Type B pancreatic cell (in vitro differentiated cells): ENCODE data around the gene PEA15. TPM values are rescaled to one million over a fixed set of nuclear protein-coding genes. Genes with fewer than 3 reads are reported as not detected.

Source experiments
- DNase-seq: peaks from one replicate; pipeline ENCODE4 v3.0.0; 2021; ENCODE audit warnings: mixed read lengths; ENCODE audit not compliant: unreplicated experiment; ENCODE audit errors: extremely low spot score
- H3K27ac Mint-ChIP-seq: 2 replicates; pipeline ENCODE4 v1.8.0; 2021; ENCODE audit warnings: mild to moderate bottlenecking, mixed read lengths
- H3K27me3 Mint-ChIP-seq: 2 replicates; pipeline ENCODE4 v1.8.0; 2021; ENCODE audit warnings: mixed read lengths
- H3K36me3 Mint-ChIP-seq: 2 replicates; pipeline ENCODE4 v1.8.0; 2021; ENCODE audit warnings: mixed read lengths
- H3K4me1 Mint-ChIP-seq: one replicate; pipeline ENCODE4 v1.8.0; 2021; ENCODE audit warnings: mixed read lengths; ENCODE audit not compliant: unreplicated experiment
- H3K4me3 Mint-ChIP-seq: 2 replicates; pipeline ENCODE4 v1.8.0; 2021; ENCODE audit warnings: mild to moderate bottlenecking, mixed read lengths
- H3K9me3 Mint-ChIP-seq: 2 replicates; pipeline ENCODE4 v1.8.0; 2021; ENCODE audit warnings: mixed read lengths
- CTCF ChIP-seq: fragments of 200-600 bp; sonication (generic); conservative IDR thresholded peaks from 2 replicates; pipeline ENCODE4 v1.5.0; 2021; ENCODE audit warnings: antibody characterized with exemption, mild to moderate bottlenecking
- total RNA-seq: library from RNA; stranded (reverse); gene quantifications from 2 replicates; pipeline ENCODE4 v1.2.1, GENCODE V29; 2021; ENCODE audit warnings: low replicate concordance

PEA15 gene
- total RNA-seq, 1 donor from 2014 or later, result 67.7 TPM

DNA sequence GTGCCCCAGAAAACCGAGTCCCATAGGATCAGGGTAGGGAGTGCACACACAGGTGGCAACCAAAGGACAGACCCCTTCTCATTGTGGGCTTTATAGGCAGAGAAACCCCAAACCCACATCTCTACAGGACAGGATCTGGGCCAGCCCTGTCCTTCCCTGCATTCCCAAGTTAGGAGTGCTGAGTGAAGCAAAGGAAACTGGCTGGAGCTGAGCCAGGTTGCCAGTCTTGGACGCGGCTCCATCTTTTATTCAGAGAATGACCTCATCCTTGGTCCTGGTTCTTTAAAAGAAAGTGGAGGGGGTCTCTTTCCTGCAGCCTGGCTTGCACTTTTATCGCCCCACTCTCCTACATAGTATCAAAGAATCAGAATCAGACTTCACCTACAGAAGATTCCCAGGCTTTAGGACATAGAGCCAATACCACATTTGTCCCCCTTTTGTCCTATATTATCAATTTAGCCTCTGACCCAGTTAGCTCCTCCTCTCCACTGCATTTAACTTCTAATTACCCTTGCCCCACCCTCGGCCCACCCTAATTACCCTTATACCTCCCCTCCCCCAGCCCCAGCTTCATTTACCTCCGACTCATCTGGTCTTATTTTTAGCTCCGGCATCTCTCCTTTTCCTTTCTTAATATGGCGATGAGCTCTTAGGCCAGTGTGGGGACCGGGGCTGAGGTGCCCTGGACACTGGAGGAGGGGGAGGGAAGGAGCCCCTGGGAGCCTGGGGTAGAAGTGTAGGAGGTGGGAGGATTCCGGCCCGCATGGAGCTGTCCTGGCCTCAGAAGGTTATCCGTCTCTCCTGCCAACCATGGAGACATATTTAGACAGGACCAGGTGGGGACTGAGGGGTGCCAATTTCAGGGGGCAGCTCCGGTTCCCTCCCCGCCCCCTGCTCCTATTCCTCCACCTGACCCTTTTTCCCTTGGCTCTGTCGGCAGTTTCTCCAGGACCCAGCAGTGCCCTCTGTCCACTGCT lies 15.2 kb upstream of the PEA15 start, which contains the start of gene CASQ1:
CASQ1 (plus strand) TSS at position 927 of the 977 bp plus-strand sequence. CDS start 177 bp downstream, outside the sequence.
- Mint-ChIP-seq H3K4me1 (peaks cover 10% of the 10 kb centered on the region), H3K4me3 (peak within 1 kb of the TSS; percentile 4), H3K27me3 (no peaks in the 10 kb centered on the region), H3K36me3 (no peaks in the 10 kb centered on the region), H3K9me3 (no peaks in the 10 kb centered on the region), H3K27ac (no peak within 1 kb of the TSS)
- no peak for TF ChIP-seq CTCF
- no peak for DNase-seq

GRCh38 chr1:160191756-160192155 lies 13.4 kb upstream of the PEA15 start:
- H3K36me3 Mint-ChIP-seq, result no peaks in the 10 kb centered on the region
- no peaks in the 10 kb centered on the region for H3K27me3 Mint-ChIP-seq
- DNase-seq, result no peak
- H3K27ac Mint-ChIP-seq, result no peak overlapping the region
- TF ChIP-seq CTCF, result no peak
- H3K4me1 Mint-ChIP-seq, result peaks cover 10% of the 10 kb centered on the region
- no peak overlapping the region for H3K4me3 Mint-ChIP-seq
- no peaks in the 10 kb centered on the region for H3K9me3 Mint-ChIP-seq

- no peak overlapping the region for H3K4me3 Mint-ChIP-seq
- DNase-seq, result no peak
- H3K27ac Mint-ChIP-seq, result no peak overlapping the region
- no peaks in the 10 kb centered on the region for H3K36me3 Mint-ChIP-seq
- H3K27me3 Mint-ChIP-seq, result peaks cover 2% of the 10 kb centered on the region
- TF ChIP-seq CTCF, result no peak
- H3K4me1 Mint-ChIP-seq, result peaks cover 10% of the 10 kb centered on the region
- no peaks in the 10 kb centered on the region for H3K9me3 Mint-ChIP-seq
Measured at GRCh38 chr1:160192234-160192633, 12.9 kb upstream of the PEA15 start.

- Mint-ChIP-seq H3K27ac (no peak overlapping the region), H3K9me3 (no peaks in the 10 kb centered on the region), H3K4me3 (no peak overlapping the region), H3K27me3 (peaks cover 2% of the 10 kb centered on the region), H3K4me1 (peaks cover 9% of the 10 kb centered on the region), H3K36me3 (no peaks in the 10 kb centered on the region)
- DNase-seq, result peak; percentile 87
- peak; percentile 97 for TF ChIP-seq CTCF
Measured at GRCh38 chr1:160193091-160193819, 11.9 kb upstream of the PEA15 start.

DNA sequence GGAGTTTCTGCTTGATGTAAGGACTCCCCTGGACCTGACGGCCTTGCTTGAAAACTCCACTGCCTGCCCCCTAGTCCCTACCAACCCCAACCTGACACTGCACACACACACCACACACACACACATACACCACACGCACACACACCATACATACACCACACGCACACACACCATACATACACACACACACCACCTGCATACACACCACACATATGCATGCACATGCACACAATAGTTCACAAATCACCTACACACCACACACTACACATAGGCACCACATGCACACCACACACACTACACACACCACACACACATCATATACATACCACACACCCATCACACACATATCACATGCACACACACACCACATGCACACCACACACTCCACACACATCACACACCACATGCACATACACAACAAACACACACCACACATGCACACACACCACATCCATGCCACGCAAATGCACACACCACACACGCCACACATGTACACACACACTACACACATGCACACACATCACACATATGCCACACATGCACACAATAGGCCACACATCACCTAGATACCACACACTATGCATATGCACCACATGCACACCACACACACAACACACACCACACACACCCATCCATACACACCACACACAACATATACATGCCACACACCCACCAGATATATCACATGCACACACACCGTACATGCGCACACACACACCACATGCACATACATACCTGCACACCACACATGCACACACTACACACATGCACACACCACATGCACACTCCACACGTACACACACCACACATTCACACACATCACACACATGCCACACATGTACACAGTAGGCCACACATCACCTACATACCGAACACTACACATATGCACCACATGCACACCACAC lies 11.1 kb upstream of the PEA15 start:
- H3K27me3 Mint-ChIP-seq, result peaks cover 2% of the 10 kb centered on the region
- H3K36me3 Mint-ChIP-seq, result no peaks in the 10 kb centered on the region
- H3K4me3 Mint-ChIP-seq, result no peak overlapping the region
- no peaks in the 10 kb centered on the region for H3K9me3 Mint-ChIP-seq
- no peak for TF ChIP-seq CTCF
- no peak for DNase-seq
- H3K27ac Mint-ChIP-seq, result no peak overlapping the region
- peaks cover 5% of the 10 kb centered on the region for H3K4me1 Mint-ChIP-seq
